Cardiac muscle cell (in vitro differentiated cells and primary cell): Measurements from ENCODE around the gene LTV1. TPM values are rescaled to one million over a fixed set of nuclear protein-coding genes. Genes with fewer than 3 reads are reported as not detected.
"Not testable (repeated sequence)": the region's sequence is repeated elsewhere in the genome, so short reads cannot be mapped to it uniquely, and the experiment has no call there.

Experiments
- DNase-seq, 2 donors: peaks; one replicate each; pipeline versions ENCODE4 v3.0.0 to v3.0.0-alpha.2; 2010 to 2017; ENCODE audit warnings: low read depth in 1 of 2, low spot score in 1 of 2
- H3K27ac ChIP-seq: fragments of 200-600 bp; sonication (generic); 2 replicates; pipeline ENCODE4 v1.5.1; 2016
- H3K27me3 ChIP-seq: fragments of 200-600 bp; sonication (generic); 2 replicates; pipeline ENCODE4 v1.6.0; 2016; ENCODE audit warnings: control low read depth
- H3K36me3 ChIP-seq: fragments of 200-600 bp; sonication (generic); 2 replicates; pipeline ENCODE4 v1.5.1; 2016; ENCODE audit warnings: control low read depth
- H3K4me1 ChIP-seq: fragments of 200-600 bp; sonication (generic); 2 replicates; pipeline ENCODE4 v1.8.1; 2017; ENCODE audit warnings: low read depth, mild to moderate bottlenecking, mixed run types
- H3K4me3 ChIP-seq: fragments of 200-600 bp; sonication (generic); 2 replicates; pipeline ENCODE4 v1.5.1; 2016; ENCODE audit warnings: mild to moderate bottlenecking
- H3K9me3 ChIP-seq: fragments of 200-600 bp; sonication (generic); 2 replicates; pipeline ENCODE4 v1.5.1; 2017; ENCODE audit warnings: low read depth, mild to moderate bottlenecking, control low read depth
- polyA plus RNA-seq: library from polyadenylated mRNA; unstranded; fragments of >200 nt; fragmentation: Nextera tagmentation; extraction: Ambion mirVana; gene quantifications from 2 replicates; pipeline ENCODE4 v1.2.1, GENCODE V29; 2016
- total RNA-seq: library from RNA; depleted of rRNA; stranded (reverse); fragments of >200 nt; gene quantifications from 2 replicates; pipeline ENCODE4 v1.2.3, GENCODE V29; 2016
- TF ChIP-seq, protein P1 (sequence below): IDR thresholded peaks from 2 replicates; pipeline ENCODE4 v1.5.1; 2012; ENCODE audit warnings: low read depth, mild to moderate bottlenecking, low read length

LTV1 gene, protein sequence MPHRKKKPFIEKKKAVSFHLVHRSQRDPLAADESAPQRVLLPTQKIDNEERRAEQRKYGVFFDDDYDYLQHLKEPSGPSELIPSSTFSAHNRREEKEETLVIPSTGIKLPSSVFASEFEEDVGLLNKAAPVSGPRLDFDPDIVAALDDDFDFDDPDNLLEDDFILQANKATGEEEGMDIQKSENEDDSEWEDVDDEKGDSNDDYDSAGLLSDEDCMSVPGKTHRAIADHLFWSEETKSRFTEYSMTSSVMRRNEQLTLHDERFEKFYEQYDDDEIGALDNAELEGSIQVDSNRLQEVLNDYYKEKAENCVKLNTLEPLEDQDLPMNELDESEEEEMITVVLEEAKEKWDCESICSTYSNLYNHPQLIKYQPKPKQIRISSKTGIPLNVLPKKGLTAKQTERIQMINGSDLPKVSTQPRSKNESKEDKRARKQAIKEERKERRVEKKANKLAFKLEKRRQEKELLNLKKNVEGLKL
- 10.0 and 11.0 TPM in 2 replicates for total RNA-seq
- 19.6 and 22.8 TPM in 2 replicates for polyA plus RNA-seq

DNA sequence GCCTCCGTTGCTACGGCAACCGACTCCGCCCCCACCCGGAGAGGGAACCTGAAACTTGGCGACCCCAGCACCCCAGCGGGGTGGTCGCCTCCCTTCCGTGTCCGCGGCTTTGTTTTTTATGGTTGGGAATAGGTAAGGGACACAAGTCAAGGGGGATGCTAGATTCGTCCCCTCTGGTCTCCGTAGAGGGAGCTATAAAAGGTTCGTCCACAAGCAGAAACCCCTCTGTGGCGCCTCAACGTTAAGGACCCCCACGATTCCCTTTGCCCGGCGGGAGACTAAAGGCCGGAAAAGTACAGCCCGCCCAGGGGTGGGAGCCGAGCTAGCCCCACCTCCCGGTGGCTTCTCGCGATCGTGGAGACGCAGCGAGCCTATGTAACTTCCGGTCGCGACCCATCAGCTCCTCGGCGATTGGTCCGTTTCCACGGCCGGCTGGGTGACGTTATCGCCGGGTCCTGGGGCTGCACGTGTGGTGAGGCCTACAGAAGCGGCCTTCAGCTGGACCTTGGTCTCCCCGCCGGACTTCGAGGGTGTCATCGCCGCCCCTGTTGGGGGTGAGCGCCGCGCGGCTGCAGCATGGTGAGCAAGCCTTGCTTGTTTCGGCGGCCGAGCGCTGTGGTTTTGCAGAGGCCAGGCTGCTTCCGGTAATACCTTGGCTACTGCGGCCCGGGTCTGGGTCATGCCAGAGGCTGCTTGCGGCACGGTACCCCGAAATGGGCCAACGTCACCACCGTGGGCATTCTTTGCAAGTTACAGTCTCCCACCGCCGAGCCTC is at the start of gene LTV1:
Gene LTV1, plus strand, starts transcription at position 437 of the 775 bp plus-strand sequence. Its CDS starts 140 bp downstream, at position 577.
- peaks cover 4% of the 10 kb centered on the region for H3K4me1 ChIP-seq
- no peaks in the 10 kb centered on the region for H3K9me3 ChIP-seq
- H3K27ac ChIP-seq = peak within 1 kb of the TSS; percentile 94
- no peaks in the 10 kb centered on the region for H3K27me3 ChIP-seq
- peaks cover 29% of the 10 kb centered on the region for H3K36me3 ChIP-seq
- TF ChIP-seq, protein P1, sequence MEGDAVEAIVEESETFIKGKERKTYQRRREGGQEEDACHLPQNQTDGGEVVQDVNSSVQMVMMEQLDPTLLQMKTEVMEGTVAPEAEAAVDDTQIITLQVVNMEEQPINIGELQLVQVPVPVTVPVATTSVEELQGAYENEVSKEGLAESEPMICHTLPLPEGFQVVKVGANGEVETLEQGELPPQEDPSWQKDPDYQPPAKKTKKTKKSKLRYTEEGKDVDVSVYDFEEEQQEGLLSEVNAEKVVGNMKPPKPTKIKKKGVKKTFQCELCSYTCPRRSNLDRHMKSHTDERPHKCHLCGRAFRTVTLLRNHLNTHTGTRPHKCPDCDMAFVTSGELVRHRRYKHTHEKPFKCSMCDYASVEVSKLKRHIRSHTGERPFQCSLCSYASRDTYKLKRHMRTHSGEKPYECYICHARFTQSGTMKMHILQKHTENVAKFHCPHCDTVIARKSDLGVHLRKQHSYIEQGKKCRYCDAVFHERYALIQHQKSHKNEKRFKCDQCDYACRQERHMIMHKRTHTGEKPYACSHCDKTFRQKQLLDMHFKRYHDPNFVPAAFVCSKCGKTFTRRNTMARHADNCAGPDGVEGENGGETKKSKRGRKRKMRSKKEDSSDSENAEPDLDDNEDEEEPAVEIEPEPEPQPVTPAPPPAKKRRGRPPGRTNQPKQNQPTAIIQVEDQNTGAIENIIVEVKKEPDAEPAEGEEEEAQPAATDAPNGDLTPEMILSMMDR = no peak
- peak within 1 kb of the TSS; percentile 71 for H3K4me3 ChIP-seq
- peak; percentile 98 for DNase-seq

DNA sequence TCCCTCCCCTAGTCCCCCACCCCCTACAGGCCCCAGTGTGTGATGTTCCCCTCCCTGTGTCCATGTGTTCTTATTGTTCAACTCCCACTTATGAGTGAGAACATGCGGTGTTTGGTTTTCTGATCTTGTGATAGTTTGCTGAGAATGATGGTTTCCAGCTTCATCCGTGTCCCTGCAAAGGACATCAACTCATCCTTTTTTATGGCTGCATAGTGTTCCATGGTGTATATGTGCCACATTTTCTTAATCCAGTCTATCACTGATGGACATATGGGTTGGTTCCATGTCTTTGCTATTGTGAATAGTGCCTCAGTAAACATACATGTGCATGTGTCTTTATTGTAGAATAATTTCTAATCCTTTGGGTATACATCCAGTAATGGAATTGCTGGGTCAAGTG is 46.6 kb upstream of the LTV1 start:
- not testable (repeated sequence) for H3K27me3 ChIP-seq, H3K27ac ChIP-seq, H3K9me3 ChIP-seq, H3K4me1 ChIP-seq, DNase-seq, H3K36me3 ChIP-seq, H3K4me3 ChIP-seq

DNA sequence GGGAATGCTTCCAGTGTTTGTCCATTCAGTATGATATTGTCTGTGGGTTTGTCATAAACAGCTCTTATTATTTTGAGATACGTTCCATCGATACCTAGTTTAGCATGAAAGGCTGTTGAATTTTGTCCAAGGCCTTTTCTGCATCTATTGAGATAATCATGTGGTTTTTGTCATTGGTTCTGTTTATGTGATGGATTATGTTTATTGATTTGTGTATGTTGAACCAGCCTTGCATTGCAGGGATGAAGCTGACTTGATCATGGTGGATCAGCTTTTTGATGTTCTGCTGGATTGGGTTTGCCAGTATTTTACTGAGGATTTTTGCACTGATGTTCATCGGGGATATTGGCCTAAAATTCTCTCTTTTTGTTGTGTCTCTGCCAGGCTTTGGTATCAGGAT is 44.7 kb upstream of the LTV1 start:
- not testable (repeated sequence) for H3K36me3 ChIP-seq, H3K27ac ChIP-seq, H3K4me1 ChIP-seq, H3K27me3 ChIP-seq, H3K4me3 ChIP-seq, DNase-seq, H3K9me3 ChIP-seq

DNA sequence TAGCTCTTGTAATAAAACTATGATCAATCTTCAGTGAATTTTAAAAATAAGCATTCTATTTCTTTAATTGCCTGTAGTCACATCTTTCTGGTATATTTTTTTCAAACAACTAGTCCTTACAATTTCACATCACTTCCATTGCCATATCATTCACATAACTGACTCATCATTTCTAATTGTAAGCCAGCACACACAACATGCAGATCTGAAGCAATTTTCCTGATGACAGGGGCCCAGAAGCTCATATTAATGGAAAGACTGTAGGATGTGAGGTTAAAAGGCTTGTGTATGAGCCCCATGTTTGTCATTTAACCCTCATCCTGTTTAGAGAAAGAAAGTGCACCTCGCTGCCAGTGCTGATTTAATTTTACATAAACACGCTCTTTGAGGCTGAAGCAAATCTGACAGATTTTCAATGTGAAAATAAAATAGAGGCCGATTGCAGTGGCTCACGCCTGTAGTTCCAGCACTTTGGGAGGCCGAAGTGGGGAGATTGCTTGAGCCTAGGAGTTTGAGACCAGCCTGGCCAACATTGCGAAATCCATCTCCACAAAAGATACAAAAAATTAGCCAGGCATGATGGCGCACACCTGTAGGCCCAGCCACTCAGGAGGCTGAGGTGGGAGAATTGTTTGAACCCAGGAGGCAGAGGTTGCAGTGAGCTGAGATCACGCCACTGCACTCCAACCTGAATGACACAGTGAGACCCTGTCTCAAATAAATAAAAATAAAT is 40.1 kb upstream of the LTV1 start:
- Histone ChIP-seq H3K9me3 (no peaks in the 10 kb centered on the region), H3K4me3 (no peak overlapping the region), H3K27ac (no peak overlapping the region), H3K4me1 (no peaks in the 10 kb centered on the region), H3K36me3 (peaks cover 2% of the 10 kb centered on the region), H3K27me3 (no peaks in the 10 kb centered on the region)
- peak in 1 of 2 donors; percentile 64 for DNase-seq
- TF ChIP-seq, protein P1 = no peak

DNA sequence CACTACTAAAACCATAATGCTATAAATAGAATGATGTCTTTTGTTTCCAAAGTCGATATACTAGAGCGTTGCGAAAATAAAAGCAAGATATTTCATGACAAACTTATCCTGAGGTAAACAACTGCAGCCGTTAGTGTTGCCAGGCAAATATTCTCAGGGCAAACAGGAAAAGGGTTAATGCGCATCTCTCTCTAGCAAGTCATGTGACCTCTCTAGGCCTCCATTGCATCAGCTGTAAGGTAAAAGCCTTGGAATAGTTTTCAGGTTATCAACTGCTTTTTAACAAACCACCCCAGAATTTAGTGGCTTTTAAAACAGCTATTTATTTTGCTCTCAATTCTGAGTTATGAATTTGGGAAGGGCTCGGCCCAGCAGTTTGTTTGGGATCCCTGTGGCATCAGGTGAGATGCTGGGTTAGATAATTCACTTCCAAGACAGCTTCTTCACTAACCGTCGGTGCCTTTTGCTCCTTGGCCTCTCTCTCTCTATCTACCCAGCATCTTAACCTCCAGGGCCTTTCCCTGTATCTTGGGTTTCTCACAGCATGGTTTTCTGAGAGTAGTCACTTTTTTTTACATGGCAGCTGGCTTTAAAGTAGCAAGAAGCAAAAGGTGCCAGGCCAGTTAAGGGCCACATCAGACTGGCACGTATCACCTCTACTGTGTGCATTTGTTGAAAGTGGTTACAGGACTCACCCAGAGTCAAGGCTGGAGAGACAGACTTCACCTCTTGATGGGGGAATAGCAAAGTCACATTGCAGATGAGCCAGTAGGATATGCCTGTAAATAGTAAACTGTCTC is 39.2 kb upstream of the LTV1 start:
- Histone ChIP-seq H3K27ac (no peak overlapping the region), H3K36me3 (peaks cover 6% of the 10 kb centered on the region), H3K27me3 (no peaks in the 10 kb centered on the region), H3K9me3 (no peaks in the 10 kb centered on the region), H3K4me3 (no peak overlapping the region), H3K4me1 (no peaks in the 10 kb centered on the region)
- DNase-seq = no peak
- TF ChIP-seq, protein P1 = no peak

DNA sequence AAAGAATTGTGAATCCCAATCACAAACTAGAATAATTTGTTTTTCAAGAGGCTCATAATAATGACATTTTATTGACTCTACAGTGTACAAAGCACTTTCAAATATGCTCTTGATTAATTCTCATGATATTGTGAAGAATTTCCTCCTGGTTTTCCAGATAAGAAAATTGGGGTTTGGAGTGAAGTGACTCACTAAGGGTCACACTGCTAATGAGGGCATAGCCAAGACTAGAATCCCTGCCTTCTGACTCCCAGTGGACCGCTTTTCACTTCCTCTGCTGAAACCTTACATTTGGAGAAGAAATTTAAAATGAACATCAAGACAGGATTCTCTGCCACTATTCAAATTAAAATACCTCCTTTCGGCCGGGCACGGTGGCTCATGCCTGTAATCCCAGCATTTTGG is 38.3 kb upstream of the LTV1 start:
- no peak overlapping the region for H3K4me3 ChIP-seq
- peak in 1 of 2 donors; percentile 46 for DNase-seq
- H3K4me1 ChIP-seq = no peaks in the 10 kb centered on the region
- H3K27me3 ChIP-seq = no peaks in the 10 kb centered on the region
- H3K27ac ChIP-seq = no peak overlapping the region
- TF ChIP-seq, protein P1 = no peak
- H3K9me3 ChIP-seq = no peaks in the 10 kb centered on the region
- H3K36me3 ChIP-seq = peaks cover 6% of the 10 kb centered on the region
